ENCODE measurements around the gene KCNQ1.

KCNQ1 gene

GRCh38 chr11:2411446-2412305 lies 33.1 kb upstream of the KCNQ1 start:
- DNase-seq (ENCODE audit: low read depth in 2 of 2): no peak

DNA sequence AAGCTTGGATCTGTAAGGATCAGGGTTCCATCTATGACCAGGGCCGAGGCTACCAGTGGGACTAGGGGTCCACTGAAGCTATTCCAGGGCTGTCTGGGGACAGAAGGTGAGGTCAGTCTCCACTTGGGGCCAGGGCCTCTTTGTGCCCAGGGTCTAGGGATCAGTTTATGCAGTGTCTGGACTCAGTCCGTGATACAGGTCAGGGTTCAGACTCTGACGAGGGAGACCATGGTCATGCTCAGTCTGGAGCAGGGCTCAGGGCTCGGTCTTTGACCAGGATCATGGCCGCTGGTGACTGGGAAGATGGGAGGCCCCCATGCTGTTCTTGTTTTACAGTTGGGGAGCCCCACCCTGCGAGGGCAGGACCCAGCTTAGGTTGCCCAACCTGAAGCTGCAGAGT lies 32.5 kb upstream of the KCNQ1 start:
- no peak for DNase-seq (ENCODE audit: low read depth in 2 of 2)

- no peak for DNase-seq (ENCODE audit: low read depth in 2 of 2)
Observed at GRCh38 chr11:2413742-2414579, 30.8 kb upstream of the KCNQ1 start.

- DNase-seq (ENCODE audit: low read depth in 2 of 2): no peak
Observed at GRCh38 chr11:2414616-2415015, 30.2 kb upstream of the KCNQ1 start.

DNA sequence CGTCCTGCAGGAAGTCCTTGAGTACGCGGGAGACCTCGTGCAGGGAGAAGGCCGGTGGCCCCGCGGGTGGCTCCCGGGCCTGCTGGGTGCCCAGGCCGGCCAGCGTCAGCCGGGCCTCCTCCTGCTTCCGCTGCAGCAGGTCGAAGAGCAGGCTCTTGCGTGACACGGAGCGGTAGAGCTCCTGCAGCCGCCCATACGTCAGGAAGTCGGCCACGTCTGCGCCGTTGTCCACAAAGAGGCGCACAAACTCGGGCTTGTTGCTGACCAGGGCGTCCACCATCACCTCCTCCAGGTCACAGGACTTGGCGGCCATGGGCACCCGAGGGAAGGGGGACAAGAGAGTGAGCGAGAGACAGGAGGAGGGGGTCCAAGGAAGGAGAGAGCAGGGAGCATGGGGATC lies 29.6 kb upstream of the KCNQ1 start:
- DNase-seq (ENCODE audit: low read depth in 2 of 2): no peak

DNA sequence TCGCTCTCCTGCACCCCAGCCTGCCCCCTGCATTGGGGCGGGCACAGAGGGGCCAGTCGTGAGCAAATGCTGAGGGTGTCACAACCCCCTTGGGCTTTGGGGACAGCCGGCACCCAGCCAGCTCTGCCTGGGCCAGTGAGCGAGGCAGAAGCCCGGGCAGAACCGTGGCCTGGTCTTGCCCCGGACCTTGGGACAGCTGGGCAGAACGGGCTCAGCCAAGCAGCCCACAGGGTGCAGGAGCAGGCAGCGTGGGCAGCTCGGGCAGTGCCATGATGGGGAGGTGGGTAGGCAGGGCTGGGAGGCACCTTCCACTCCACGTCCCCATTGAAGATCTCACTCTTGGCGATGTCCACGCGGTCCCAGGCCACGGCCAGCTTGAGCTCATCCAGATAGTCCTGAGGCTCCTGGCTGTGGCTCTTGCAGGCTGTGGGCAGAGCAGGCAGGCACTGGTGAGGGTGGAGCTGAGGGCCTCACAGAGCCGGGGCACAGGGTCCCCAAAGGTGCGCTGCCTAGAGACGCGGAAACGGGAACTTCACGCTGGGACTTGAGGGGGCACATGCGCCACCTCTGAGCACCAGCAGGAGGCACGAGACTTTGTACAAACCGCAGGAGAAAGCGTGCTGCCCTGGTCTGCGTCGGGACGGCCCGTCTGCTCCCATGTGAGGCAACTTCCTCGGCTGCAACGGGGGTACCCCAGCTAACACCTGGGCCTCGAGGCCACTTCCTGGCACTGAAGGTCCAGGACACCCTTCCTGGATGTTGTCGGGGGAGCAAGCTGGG lies 29.0 kb upstream of the KCNQ1 start:
- no peak for DNase-seq (ENCODE audit: low read depth in 2 of 2)

DNA sequence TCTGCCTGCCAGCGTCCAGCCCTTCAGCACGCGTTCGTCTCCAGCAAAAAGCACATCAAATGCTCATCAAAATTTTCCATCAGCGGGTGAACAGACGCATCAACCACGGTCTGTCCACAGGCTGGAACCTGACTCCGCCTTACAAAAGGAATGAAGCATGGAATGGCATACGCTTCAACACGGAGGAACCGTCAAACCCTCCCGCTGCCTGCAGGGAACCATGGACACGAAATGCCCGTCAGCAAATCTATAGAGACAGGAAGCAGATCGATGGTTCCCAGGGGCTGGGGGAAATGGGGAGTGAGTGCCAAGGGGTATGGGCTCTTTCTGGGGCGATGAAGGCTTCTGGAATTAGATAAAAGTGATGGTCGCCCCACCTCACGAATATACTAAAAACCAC lies 28.0 kb upstream of the KCNQ1 start:
- no peak for DNase-seq (ENCODE audit: low read depth in 2 of 2)

DNA sequence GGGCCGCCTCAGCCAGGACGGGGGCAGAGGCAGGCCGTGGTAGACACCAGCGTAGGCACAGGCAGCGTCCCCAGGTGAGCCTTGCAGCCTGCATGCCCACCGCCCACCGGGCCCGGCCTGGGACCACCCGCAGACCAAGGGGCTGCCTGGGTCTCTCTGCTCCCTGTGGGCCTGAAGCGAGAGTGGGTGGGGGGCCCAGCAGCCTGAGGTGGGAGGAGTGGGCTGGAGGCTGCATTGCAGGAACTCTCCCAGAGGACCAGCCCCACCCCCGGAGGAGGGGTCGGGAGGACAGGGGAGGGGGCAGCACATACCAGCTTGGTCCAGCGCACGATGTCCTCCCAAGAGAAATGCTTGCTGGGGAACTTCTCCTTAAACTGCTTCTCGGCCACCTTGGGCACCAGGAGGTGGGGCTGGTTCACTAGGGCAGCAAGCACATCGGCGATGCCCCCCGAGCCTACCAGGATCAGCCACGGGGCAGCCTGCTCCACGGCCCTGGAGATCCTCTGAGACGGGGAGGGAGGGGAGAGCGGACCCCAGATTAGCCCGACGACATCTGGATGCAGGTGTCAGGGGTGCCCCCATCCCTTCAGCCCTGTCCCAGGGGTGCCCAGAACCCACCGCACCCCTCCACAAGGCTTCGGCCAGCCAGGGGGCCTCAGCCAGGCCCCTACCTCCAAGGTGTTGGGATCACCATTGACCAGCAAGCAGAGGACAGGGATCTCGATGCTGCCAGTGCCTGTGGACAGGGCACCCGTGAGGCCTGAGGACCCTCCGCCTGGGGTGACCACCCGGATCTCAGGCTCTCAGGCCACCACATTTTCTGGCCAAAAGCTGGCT lies 26.7 kb upstream of the KCNQ1 start:
- DNase-seq (ENCODE audit: low read depth in 2 of 2): no peak

GRCh38 chr11:2418693-2419360 lies 26.0 kb upstream of the KCNQ1 start:
- DNase-seq (ENCODE audit: low read depth in 2 of 2): no peak

GRCh38 chr11:2419638-2420501 lies 24.9 kb upstream of the KCNQ1 start:
- peak; percentile 13 to 21 for DNase-seq (ENCODE audit: low read depth in 2 of 2)

- DNase-seq (ENCODE audit: low read depth in 2 of 2): peak; percentile 10 to 18
Observed at GRCh38 chr11:2420502-2421225, 24.1 kb upstream of the KCNQ1 start.

- no peak for DNase-seq (ENCODE audit: low read depth in 2 of 2)
Observed at GRCh38 chr11:2421226-2421994, 23.4 kb upstream of the KCNQ1 start.

GRCh38 chr11:2421996-2422395 lies 22.8 kb upstream of the KCNQ1 start:
- no peak for DNase-seq (ENCODE audit: low read depth in 2 of 2)

GRCh38 chr11:2422461-2423156 lies 22.2 kb upstream of the KCNQ1 start:
- no peak for DNase-seq (ENCODE audit: low read depth in 2 of 2)

DNA sequence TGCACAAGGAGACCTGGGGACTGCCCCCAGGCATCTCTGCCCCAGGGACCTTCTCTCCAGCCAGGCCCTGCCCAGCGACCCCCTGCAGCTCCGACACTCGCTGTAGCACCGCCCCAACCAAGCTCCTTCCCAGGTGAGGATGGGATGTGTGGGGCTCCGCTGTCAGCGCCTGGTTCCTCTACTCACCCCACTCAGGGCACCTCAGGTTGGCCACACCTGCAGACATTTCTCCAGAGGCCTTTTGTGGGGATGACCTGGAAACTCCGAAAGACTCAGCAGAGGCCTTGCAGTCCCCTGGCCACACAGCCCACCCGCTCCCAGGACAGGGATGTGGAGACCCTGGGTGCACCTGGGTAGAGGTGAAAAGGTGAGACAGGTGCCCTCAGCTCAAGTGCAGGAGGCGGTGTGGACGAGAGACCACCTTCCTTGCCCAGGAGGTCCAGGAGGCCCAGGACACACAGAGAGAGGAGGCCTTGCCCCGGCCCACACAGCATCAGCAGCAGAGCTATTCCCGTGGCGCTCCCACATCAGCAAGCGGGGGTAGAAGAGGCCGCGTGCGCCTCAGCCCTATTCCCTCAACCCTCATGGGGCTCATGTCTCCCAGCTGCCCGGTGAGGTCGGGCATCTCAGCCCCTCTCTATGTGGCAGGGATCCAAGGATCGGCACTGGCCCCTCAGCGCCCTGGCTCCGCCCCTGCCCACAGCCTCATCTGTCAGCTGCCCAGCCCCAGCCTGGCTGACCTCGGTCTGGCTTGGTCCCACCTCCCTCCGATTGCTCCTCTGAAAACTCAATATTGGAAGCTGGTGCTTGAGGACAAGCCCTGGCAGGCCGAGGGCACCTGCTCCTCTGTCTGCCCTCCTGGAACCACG lies 21.4 kb upstream of the KCNQ1 start:
- no peak for DNase-seq (ENCODE audit: low read depth in 2 of 2)

GRCh38 chr11:2424811-2425495 lies 19.9 kb upstream of the KCNQ1 start:
- no peak for DNase-seq (ENCODE audit: low read depth in 2 of 2)
